Measurements from ENCODE around the gene CAPS. TPM values are rescaled to one million over a fixed set of nuclear protein-coding genes. Genes with fewer than 3 reads are reported as not detected.

The CAPS gene
- total RNA-seq, 2 experiments from 2014 or later = 2.1 to 2.8 TPM

GRCh38 chr19:5895409-5895808 lies 18.6 kb upstream of the CAPS start:
- Mint-ChIP-seq H3K9me3 (no peaks in the 10 kb centered on the region), H3K27ac (no peak overlapping the region), H3K27me3 (no peaks in the 10 kb centered on the region), H3K4me1 (ENCODE audit: low read depth) (peaks cover 8% of the 10 kb centered on the region), H3K4me3 (no peak overlapping the region), H3K36me3 (ENCODE audit: low read depth) (peaks cover 7% of the 10 kb centered on the region)
- ChIA-PET CTCF (no interaction called here), POLR2A (no interaction called here)
- intact Hi-C loops (cut with micrococcal nuclease) = no loop called here
- TF ChIP-seq CTCF (IDR thresholded peaks at IDR 0.05) = no peak
- ATAC-seq (no peak), DNase-seq (no peak)

GRCh38 chr19:5895890-5896289 lies 18.2 kb upstream of the CAPS start:
- TF ChIP-seq CTCF (IDR thresholded peaks at IDR 0.05) = no peak
- Mint-ChIP-seq H3K27me3 (no peaks in the 10 kb centered on the region), H3K4me3 (no peak overlapping the region), H3K4me1 (ENCODE audit: low read depth) (peaks cover 8% of the 10 kb centered on the region), H3K9me3 (no peaks in the 10 kb centered on the region), H3K27ac (no peak overlapping the region), H3K36me3 (ENCODE audit: low read depth) (peaks cover 7% of the 10 kb centered on the region)
- DNase-seq = no peak
- POLR2A ChIA-PET = no interaction called here
- ATAC-seq = no peak
- intact Hi-C loops (cut with micrococcal nuclease) = no loop called here
- CTCF ChIA-PET = no interaction called here

- Mint-ChIP-seq H3K9me3 (no peaks in the 10 kb centered on the region), H3K4me3 (no peak overlapping the region), H3K36me3 (ENCODE audit: low read depth) (peaks cover 7% of the 10 kb centered on the region), H3K4me1 (ENCODE audit: low read depth) (peaks cover 15% of the 10 kb centered on the region), H3K27me3 (no peaks in the 10 kb centered on the region), H3K27ac (no peak overlapping the region)
- intact Hi-C loops (cut with micrococcal nuclease) = no loop called here
- TF ChIP-seq CTCF (IDR thresholded peaks at IDR 0.05) = no peak
- ATAC-seq (no peak), DNase-seq (no peak)
- POLR2A ChIA-PET = interaction anchor here (0.6 kb wide), 1 partner anchor 198 kb away, joined by 3 read pairs; no protein-coding TSS in a partner anchor
- CTCF ChIA-PET = interaction anchor here (0.9 to 1.1 kb wide), 2 partner anchors 63 to 92 kb away, joined by 3 to 6 read pairs; partner anchors contain the start of gene NRTN
Measured at GRCh38 chr19:5896365-5897076, 17.5 kb upstream of the CAPS start.

GRCh38 chr19:5897189-5897969 lies 16.7 kb upstream of the CAPS start:
- H3K27me3 Mint-ChIP-seq = no peaks in the 10 kb centered on the region
- peaks cover 7% of the 10 kb centered on the region for H3K36me3 Mint-ChIP-seq (ENCODE audit: low read depth)
- no peaks in the 10 kb centered on the region for H3K9me3 Mint-ChIP-seq
- intact Hi-C loops (cut with micrococcal nuclease) = no loop called here
- ChIA-PET CTCF (interaction anchor here (0.9 to 1.1 kb wide), 3 partner anchors 64 to 125 kb away, joined by 3 to 6 read pairs (median 4); partner anchors contain the start of gene NRTN), POLR2A (interaction anchor here (0.6 kb wide), 1 partner anchor 199 kb away, joined by 3 read pairs; no protein-coding TSS in a partner anchor)
- no peak for ATAC-seq
- no peak for TF ChIP-seq CTCF (IDR thresholded peaks at IDR 0.05)
- DNase-seq = no peak
- H3K4me3 Mint-ChIP-seq = no peak overlapping the region
- H3K27ac Mint-ChIP-seq = no peak overlapping the region
- H3K4me1 Mint-ChIP-seq (ENCODE audit: low read depth) = peaks cover 17% of the 10 kb centered on the region

Measured in activated CD8-positive, alpha-beta T cell treated with anti-CD3 and anti-CD28 coated beads for 36 hours (primary cell).